HG02852 (cell line): ENCODE data around the gene SHROOM3.
A peak's percentile ranks its signal among the peaks of the same experiment; 100 is the strongest.

Source experiments
- ATAC-seq: cut with Tn5 transposase; IDR thresholded peaks from one replicate; pipeline ENCODE4 v1.9.1; 2021; ENCODE audit warnings: mild to moderate bottlenecking, moderate library complexity; ENCODE audit not compliant: unreplicated experiment

SHROOM3 gene

GRCh38 chr4:76687746-76688448 lies 252.9 kb downstream of the SHROOM3 start:
- no peak for ATAC-seq

- ATAC-seq: no peak
These were observed 253.7 kb downstream of the SHROOM3 start for GRCh38 chr4:76688619-76689144.

- ATAC-seq: peak; percentile 61
These were observed 254.3 kb downstream of the SHROOM3 start for GRCh38 chr4:76689145-76689817.

DNA sequence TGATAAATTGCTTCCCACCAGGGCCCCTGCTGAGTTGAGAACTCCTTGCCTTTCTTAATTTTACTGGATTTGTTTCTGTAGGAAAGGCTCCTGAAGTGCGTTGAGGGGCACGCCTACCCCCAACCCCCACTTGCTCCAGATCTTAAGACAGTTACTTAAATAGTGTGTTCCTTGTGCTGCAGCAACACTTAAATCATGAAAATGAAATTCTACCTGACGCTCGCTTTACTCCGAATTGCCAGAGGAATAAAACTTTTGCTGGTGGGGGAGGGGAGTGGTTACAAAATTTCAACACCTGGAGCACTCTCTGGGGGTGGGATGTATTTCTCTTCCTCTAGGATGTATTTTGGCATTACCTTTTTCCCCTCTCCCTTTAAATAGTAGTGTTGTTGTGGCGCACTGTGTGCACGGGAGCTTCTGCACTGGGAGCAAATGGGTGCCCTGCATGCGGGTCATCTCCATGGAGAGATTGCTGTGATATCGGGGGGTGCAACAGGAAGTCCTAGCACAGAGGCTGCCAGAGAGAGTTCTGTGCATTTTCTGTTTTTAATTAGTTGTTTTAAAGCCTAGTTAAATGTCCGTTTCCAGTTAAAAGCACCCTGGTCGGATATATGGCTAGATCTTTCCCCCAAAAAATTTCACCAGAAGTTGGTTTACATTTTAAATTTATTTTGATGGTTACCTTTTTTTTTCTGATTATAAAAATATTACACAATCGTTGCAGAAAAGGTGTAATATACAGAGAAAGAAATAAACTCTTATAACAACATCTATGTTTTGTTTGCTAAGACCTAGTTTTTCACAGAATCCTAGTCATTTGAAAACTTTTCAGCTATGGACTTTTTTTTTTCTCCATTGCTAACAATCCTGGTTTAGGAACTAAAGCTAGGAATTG lies 255.2 kb downstream of the SHROOM3 start:
- ATAC-seq: no peak

GRCh38 chr4:76690906-76691275 lies 255.9 kb downstream of the SHROOM3 start:
- ATAC-seq: no peak

DNA sequence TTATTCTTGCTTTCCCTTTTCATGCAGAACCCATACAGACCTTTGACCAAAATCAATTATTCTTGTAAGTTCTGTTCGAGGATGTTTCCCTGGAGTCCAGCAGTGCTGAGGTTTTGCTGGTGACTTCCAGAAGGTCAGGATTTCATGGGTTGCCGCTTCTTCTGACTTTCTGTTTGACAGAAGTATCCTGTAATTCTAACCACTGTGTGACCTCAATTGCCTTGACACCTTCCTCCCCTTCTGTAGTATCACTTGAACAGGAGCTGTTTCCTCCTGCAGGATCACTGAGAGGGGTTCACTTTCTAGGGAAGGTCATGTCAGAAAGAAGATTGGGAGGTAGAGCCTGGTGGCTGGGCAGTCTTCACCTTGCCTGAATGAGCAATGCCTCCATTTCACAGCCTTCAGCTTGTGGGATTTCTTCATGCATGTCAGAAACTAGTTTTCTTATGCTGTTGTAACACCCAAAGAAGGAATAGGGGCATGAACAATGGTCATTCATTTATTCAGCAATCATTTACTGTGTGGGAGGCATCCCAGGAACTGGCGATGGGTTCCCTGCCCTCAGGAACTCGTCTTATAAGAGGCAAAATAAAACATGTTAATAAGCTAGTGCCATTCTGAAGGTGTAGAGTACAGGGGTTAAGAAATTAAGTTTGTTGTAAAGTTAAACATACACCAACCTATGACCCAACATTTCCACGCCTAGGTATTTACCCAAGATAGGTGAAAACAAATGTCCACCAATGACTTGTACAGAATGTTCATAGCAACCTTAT lies 257.0 kb downstream of the SHROOM3 start:
- ATAC-seq: no peak

DNA sequence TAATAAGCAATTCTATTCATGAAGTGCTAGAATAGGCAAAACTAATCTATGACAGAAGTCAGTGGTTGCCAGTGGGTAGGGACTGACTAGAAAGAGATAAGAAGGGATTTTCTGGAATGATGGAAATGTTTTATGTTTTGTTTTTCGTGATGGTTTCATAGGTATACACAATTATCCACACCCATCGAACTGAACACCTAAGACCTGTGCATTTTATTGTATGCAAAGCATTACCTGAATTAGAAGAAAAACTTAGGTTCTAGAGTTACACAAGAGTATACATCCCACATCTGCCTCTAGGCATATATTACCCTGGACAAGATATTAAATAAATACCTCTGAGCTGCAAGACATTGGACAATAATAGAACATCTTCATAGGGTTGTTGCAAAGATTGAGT lies 257.7 kb downstream of the SHROOM3 start:
- no peak for ATAC-seq

DNA sequence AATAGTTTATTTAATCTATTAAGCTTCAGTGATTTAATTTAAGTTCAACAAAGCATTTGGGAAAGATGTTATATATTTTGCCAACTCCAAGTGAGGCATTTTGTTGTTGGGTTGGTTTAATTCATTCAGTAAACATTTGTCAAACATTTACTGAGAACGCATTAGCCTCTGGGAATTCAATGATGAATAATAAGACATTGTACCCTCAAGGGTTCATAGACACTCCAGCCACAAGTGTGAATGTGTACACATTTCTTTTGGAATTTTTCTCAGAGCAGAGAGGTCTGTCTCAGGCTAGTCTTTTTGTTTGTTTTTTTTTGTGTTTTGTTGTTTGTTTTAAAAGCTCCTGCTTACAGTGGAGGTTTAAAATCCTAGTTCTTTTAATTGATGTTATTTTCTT lies 259.0 kb downstream of the SHROOM3 start:
- no peak for ATAC-seq

DNA sequence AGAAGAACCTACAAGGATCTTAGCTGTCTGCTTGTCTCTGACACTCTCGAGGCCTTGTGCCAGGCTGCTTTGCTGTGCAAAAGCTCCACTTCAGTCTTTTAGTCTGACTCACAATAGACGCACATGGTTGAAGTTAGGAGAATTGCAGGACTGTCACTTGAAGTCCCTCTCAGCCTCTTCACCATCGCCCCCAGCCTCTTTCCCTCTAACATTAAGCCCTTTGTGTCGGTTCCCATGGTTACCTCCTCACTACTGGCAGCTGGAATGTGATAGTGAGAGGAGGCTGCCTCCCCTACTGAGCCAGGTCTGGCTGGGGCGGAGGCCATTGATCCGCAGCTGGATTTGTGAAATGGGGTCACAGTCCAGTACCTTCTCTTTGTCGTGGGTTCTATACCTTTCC lies 261.1 kb downstream of the SHROOM3 start:
- ATAC-seq: no peak

DNA sequence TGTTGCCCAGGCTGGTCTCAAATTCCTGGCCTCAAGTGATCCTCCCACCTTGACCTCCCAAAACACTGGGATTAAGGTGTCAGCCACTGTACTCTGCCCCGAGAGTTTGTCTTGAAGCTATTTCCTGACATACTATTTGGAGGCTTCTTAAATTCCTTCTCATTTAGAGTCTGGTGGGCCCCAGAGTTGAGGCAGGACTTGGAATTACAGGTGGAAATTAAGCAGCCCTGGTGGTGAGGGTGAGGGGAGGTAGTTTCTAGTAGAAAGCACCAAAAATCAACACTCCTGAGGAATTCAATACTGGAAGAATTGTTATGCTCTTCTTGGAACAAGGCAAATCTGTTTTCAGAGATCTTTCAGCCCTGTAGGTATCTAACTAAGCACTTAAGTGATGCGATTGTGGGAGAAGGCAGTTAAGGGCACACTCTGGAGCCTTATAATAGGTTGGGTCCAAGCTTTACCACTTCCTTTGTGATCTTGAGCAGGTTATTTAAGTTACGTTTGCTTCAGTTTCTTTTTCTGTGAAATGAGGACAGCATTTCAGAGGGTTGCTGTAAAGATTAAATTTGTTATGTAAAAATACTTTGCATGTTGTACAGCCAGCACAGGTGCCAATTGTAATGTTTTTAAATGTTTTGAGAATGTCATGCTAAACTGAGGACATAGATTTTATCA lies 262.2 kb downstream of the SHROOM3 start:
- peak; percentile 92 for ATAC-seq

GRCh38 chr4:76698141-76698540 lies 263.1 kb downstream of the SHROOM3 start:
- no peak for ATAC-seq

DNA sequence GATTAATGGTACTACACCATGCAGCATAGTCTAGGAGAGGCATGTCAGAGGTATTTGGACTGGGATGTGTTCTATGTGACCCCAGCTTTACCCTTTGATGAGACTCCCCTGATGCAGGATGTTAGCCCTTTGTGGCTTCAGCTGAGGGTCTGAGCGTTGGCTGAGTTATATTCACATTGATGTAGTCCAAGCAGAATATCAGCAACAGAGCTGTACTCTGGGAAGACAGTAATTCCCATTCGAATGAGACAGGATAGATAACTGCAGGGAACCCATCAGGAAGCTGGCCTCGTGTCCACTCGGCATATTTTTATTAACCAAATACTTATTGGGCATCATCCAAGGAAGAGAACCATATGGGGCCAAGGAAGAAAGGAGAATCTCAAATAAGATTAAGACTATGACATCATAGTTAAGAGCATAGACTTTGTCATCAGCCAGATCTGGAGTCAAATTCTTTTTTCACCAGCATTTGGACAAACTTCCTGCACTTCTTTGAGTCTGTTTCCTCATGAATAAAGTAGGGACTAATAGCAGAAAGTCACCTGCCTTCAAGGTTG lies 264.8 kb downstream of the SHROOM3 start:
- no peak for ATAC-seq

DNA sequence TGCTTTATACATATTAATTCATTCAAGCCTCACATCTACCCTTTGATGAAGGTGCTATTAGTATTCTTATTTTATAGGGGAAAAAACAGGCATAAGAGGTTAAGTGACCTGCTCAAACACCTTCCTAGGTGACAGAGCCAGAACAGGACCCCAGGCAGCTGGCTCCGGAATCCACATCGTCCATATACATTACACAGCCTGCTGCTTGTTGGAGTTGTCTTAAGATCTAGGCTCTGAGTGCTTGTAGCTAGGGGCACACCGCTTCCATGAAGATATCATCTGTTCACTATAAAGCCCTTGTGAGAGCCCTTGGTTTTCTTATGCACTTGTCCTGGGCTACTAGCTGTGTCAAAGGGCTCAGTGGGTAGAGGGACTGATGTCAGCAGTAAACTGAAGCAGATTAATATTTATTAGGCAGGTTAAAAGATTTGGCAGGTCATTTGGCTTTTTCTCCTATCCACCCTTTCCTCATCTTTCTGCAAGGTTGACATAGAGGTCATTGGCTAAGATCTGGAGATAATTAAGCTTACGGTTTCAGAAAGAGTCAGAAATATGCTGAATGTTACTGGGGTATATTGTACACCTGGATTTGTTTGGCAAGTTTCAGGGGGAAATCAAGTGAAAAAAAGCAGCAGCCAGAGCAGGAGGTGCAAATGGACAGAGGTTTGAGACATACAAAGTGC lies 267.6 kb downstream of the SHROOM3 start:
- no peak for ATAC-seq

DNA sequence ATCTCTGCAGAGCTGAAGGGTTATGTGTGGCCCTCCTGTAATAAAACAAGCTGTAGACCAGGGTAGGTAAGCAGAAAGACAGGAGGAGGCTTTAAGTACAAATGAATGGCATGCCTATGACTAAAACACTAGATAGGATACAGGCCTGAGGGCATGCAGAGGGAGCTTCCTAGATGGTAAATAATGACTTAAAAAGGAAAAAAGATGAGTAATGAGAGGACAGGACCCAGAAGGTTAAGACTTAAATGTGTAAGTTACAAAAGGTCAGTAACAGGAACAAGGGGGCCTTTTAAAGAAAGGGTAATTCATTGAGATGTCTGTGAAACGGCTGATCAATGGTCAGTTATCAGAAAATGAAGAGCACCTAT lies 268.1 kb downstream of the SHROOM3 start:
- ATAC-seq: no peak

GRCh38 chr4:76703676-76704075 lies 268.6 kb downstream of the SHROOM3 start:
- no peak for ATAC-seq

- ATAC-seq: no peak
These were observed 269.3 kb downstream of the SHROOM3 start for GRCh38 chr4:76704133-76704881.

DNA sequence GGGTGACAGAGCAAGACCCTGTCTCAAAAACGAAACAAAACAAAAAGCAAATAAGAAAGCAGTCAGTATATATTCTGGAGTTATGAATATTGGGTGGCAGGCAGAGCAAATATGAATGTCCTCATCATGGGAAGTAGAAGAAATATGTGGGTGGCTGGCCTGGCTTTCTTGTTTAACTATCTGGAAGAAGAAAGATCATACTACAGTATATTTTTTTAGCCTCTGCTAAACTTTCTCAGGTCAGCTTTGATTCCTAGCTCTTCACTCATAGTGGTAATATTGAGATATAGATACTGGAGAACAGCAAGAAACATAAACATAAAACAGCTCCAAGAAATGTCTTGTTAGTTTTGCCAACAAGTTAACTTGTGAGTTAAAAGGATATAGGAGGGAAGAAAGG lies 270.4 kb downstream of the SHROOM3 start:
- ATAC-seq: no peak

DNA sequence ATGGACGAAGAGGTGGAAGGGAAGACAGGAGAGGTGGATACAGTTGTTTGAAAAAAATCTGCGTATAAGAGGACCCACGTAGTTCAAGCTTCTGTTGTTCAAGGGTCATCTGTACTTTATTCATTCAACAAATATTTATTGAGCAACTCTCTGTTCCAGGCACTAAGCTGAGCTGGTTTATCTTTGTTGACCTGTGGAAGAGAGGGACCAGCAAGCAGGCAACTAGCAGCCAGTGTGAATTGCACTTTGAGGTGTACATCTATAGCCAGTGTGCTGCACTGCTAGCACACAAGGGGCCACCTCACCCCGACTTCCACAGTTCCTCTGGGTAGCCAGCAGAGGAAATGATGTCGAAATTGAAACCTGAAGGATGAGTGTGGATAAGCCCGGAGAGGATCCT lies 271.6 kb downstream of the SHROOM3 start:
- no peak for ATAC-seq
